ENCODE data around the gene INHBC.

DNA sequence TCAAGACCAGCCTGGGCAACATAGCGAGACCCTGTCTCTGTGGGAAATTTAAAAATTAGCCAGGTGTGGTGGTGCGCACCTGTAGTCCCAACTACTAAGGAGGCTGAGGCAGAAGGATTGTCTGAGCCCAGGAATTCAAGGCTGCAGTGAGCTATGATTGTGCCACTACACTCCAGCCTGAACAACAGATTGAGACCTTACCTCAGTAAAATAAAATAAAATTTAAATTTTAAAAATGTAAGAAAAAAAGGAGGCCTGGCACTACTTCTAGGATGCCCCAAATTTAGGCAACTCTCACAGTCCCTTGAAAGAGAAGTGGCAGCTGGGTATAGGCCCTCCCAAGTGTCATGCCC lies 19.6 kb downstream of the INHBC start:
- TF ChIP-seq, protein P1, sequence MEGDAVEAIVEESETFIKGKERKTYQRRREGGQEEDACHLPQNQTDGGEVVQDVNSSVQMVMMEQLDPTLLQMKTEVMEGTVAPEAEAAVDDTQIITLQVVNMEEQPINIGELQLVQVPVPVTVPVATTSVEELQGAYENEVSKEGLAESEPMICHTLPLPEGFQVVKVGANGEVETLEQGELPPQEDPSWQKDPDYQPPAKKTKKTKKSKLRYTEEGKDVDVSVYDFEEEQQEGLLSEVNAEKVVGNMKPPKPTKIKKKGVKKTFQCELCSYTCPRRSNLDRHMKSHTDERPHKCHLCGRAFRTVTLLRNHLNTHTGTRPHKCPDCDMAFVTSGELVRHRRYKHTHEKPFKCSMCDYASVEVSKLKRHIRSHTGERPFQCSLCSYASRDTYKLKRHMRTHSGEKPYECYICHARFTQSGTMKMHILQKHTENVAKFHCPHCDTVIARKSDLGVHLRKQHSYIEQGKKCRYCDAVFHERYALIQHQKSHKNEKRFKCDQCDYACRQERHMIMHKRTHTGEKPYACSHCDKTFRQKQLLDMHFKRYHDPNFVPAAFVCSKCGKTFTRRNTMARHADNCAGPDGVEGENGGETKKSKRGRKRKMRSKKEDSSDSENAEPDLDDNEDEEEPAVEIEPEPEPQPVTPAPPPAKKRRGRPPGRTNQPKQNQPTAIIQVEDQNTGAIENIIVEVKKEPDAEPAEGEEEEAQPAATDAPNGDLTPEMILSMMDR (IDR thresholded peaks at IDR 0.05): no peak
- no peak for TF ChIP-seq POLR2A (IDR thresholded peaks at IDR 0.05)
- no peak for TF ChIP-seq POLR2AphosphoS5 (IDR thresholded peaks at IDR 0.05)

Measured in breast epithelium (tissue), 3 donors.